HEK293 (cell line): Measurements from ENCODE around the gene LYPD4.

ENCODE experiments used
- CTCF ChIA-PET: fragments of 350-600 bp; formaldehyde crosslinking; extraction: SDS; loops from one replicate; lab custom pipeline; 2021; ENCODE audit warnings: antibody characterized with exemption; lab: Yijun Ruan, JAX
- POLR2A ChIA-PET: fragments of 300-600 bp; formaldehyde crosslinking; extraction: SDS; loops from one replicate; lab custom pipeline; 2020; ENCODE audit warnings: antibody characterized with exemption, inconsistent platforms; lab: Yijun Ruan, JAX
- H3K27ac ChIP-seq: fragments of 200-500 bp; sonication (Bioruptor generic); 2 replicates; pipeline ENCODE4 v1.5.1; 2014; ENCODE audit warnings: low read depth, low read length, control low read depth, inconsistent platforms; ENCODE audit errors: extremely low read depth
- H3K36me3 ChIP-seq, 2 experiments: fragments of 200-500 bp in 1 of 2; sonication (Bioruptor generic) in 1 of 2; 1 replicate in 1 of 2; 2 replicates in 1 of 2; pipeline ENCODE4 v1.5.1; 2014 to 2017; ENCODE audit warnings: inconsistent platforms in 2 of 2, low read length in 2 of 2; ENCODE audit not compliant: control insufficient read depth in 2 of 2, insufficient read depth in 1 of 2
- H3K4me1 ChIP-seq: fragments of 200-500 bp; sonication (Bioruptor generic); 2 replicates; pipeline ENCODE4 v1.5.1; 2014; ENCODE audit warnings: mild to moderate bottlenecking, low read length, inconsistent platforms; ENCODE audit not compliant: control insufficient read depth, insufficient read depth
- H3K4me3 ChIP-seq: 2 replicates; pipeline ENCODE4 v1.5.1; 2011; ENCODE audit warnings: low read depth, mild to moderate bottlenecking, control low read depth, low read length, moderate library complexity
- H3K9me3 ChIP-seq: fragments of 200-500 bp; sonication (Bioruptor generic); 2 replicates; pipeline ENCODE4 v1.5.1; 2014; ENCODE audit warnings: low read depth, low read length, inconsistent platforms; ENCODE audit not compliant: control insufficient read depth, insufficient read depth
- KLF10 ChIP-seq: fragments of 450-650 bp; IDR thresholded peaks from 2 replicates; pipeline ENCODE4 v1.5.1; 2018; ENCODE audit warnings: missing biosample characterization, mild to moderate bottlenecking, missing genetic modification characterization
- MEIS1 ChIP-seq: sonication (generic); formaldehyde crosslinking; IDR thresholded peaks from 2 replicates; pipeline ENCODE4 v1.8.1; 2022; ENCODE audit warnings: missing genetic modification reagents, mild to moderate bottlenecking, borderline replicate concordance
- TCF7L2 ChIP-seq: IDR thresholded peaks from 2 replicates; pipeline ENCODE4 v1.6.1; 2011; ENCODE audit warnings: low read depth, mild to moderate bottlenecking, inconsistent platforms, low read length, moderate library complexity, borderline replicate concordance
- WT1 ChIP-seq: fragments of 450-650 bp; formaldehyde crosslinking; IDR thresholded peaks from 2 replicates; pipeline ENCODE4 v1.5.1; 2016; ENCODE audit warnings: missing biosample characterization, missing genetic modification characterization
- ZBTB20 ChIP-seq: fragments of 450-650 bp; formaldehyde crosslinking; IDR thresholded peaks from 2 replicates; pipeline ENCODE4 v1.5.1; 2016; ENCODE audit warnings: missing biosample characterization, missing genetic modification characterization
- ZFP3 ChIP-seq: fragments of 450-650 bp; formaldehyde crosslinking; IDR thresholded peaks from 2 replicates; pipeline ENCODE4 v1.5.1; 2016; ENCODE audit warnings: low read depth, missing biosample characterization, missing genetic modification characterization
- ZNF169 ChIP-seq: fragments of 450-650 bp; formaldehyde crosslinking; IDR thresholded peaks from 2 replicates; pipeline ENCODE4 v1.5.1; 2016; ENCODE audit warnings: missing biosample characterization, missing genetic modification characterization
- ZNF302 ChIP-seq: fragments of 450-650 bp; formaldehyde crosslinking; IDR thresholded peaks from 2 replicates; pipeline ENCODE4 v1.5.1; 2016; ENCODE audit warnings: missing biosample characterization, missing genetic modification characterization, low read depth
- ZNF350 ChIP-seq: fragments of 450-650 bp; formaldehyde crosslinking; IDR thresholded peaks from 2 replicates; pipeline ENCODE4 v1.5.0; 2017; ENCODE audit warnings: missing biosample characterization, mild to moderate bottlenecking, missing genetic modification characterization
- ZNF621 ChIP-seq: fragments of 450-650 bp; formaldehyde crosslinking; IDR thresholded peaks from 2 replicates; pipeline ENCODE4 v1.5.1; 2017; ENCODE audit warnings: missing biosample characterization, missing genetic modification characterization
- ZNF677 ChIP-seq: fragments of 450-650 bp; IDR thresholded peaks from 2 replicates; pipeline ENCODE4 v1.5.0; 2018; ENCODE audit warnings: missing biosample characterization, mild to moderate bottlenecking, missing genetic modification characterization, moderate library complexity
- ZNF768 ChIP-seq: fragments of 450-650 bp; formaldehyde crosslinking; IDR thresholded peaks from 2 replicates; pipeline ENCODE4 v1.5.1; 2018; ENCODE audit warnings: missing biosample characterization, mild to moderate bottlenecking, missing genetic modification characterization
- TF ChIP-seq, protein P1 (sequence below): fragments of 450-650 bp; formaldehyde crosslinking; IDR thresholded peaks from 2 replicates; pipeline ENCODE4 v1.5.1; 2016; ENCODE audit warnings: missing biosample characterization, missing genetic modification characterization
- TF ChIP-seq, protein P2 (sequence below): fragments of 450-650 bp; formaldehyde crosslinking; IDR thresholded peaks from 2 replicates; pipeline ENCODE4 v1.5.1; 2016; ENCODE audit warnings: missing biosample characterization, missing genetic modification characterization
- TF ChIP-seq, protein P3 (sequence below): fragments of 450-650 bp; formaldehyde crosslinking; IDR thresholded peaks from 2 replicates; pipeline ENCODE4 v1.5.1; 2016; ENCODE audit warnings: missing biosample characterization, missing genetic modification characterization
- TF ChIP-seq, protein P4 (sequence below): fragments of 450-650 bp; IDR thresholded peaks from 2 replicates; pipeline ENCODE4 v1.5.1; 2018; ENCODE audit warnings: missing biosample characterization, missing genetic modification characterization
- TF ChIP-seq, protein P5 (sequence below): fragments of 450-650 bp; formaldehyde crosslinking; IDR thresholded peaks from 2 replicates; pipeline ENCODE4 v1.5.1; 2016; ENCODE audit warnings: missing biosample characterization, missing genetic modification characterization
- TF ChIP-seq, protein P6 (sequence below): fragments of 450-650 bp; formaldehyde crosslinking; IDR thresholded peaks from 2 replicates; pipeline ENCODE4 v1.5.1; 2016; ENCODE audit warnings: missing biosample characterization, missing genetic modification characterization
- TF ChIP-seq, protein P7 (sequence below): fragments of 450-650 bp; formaldehyde crosslinking; IDR thresholded peaks from 2 replicates; pipeline ENCODE4 v1.5.1; 2016; ENCODE audit warnings: missing biosample characterization, missing genetic modification characterization
- TF ChIP-seq, protein P8 (sequence below): fragments of 450-650 bp; formaldehyde crosslinking; IDR thresholded peaks from 2 replicates; pipeline ENCODE4 v1.5.1; 2016; ENCODE audit warnings: missing biosample characterization, missing genetic modification characterization

Gene LYPD4

DNA sequence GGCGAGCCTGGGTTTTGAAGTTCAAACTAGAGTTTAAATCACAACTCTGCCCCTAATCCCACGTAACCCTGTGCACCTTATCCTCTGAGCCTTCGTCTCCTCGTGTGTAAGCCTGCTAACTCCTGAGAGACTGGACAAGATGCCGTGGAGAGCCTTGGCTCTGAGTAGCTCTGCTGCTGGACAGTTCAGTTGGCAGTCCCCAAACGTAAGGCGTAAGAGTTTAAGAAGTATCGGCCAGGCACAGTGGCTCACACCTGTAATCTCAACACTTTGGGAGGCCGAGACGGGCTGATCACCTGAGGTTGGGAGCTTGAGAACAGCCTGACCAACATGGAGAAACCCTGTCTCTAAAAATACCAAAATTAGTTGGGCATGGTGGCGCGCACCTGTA, 27.9 kb upstream of the LYPD4 start:
- Histone ChIP-seq H3K27ac (peak overlapping the region; percentile 51), H3K4me3 (no peak overlapping the region), H3K4me1 (no peaks in the 10 kb centered on the region; the same call in 1 of the 2 replicates), H3K9me3 (no peaks in the 10 kb centered on the region), H3K36me3 (peaks cover 41 to 50% of the 10 kb centered on the region in 2 experiments)
- ChIA-PET CTCF (interaction anchor here (0.7 to 5.9 kb wide), 19 partner anchors 9 to 162 kb away, joined by 3 to 73 read pairs (median 5); partner anchors contain the start of genes RABAC1 and RPS19), POLR2A (interaction anchor here (1.2 to 7.2 kb wide), 12 partner anchors 9 to 163 kb away, joined by 3 to 118 read pairs (median 8); partner anchors contain the start of genes ARHGEF1, RABAC1 and RPS19)
- TF ChIP-seq, protein P1, sequence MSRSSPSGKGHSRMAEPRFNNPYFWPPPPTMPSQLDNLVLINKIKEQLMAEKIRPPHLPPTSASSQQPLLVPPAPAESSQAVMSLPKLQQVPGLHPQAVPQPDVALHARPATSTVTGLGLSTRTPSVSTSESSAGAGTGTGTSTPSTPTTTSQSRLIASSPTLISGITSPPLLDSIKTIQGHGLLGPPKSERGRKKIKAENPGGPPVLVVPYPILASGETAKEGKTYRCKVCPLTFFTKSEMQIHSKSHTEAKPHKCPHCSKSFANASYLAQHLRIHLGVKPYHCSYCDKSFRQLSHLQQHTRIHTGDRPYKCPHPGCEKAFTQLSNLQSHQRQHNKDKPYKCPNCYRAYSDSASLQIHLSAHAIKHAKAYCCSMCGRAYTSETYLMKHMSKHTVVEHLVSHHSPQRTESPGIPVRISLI (tag by site-specific recombination): no peak
- TF ChIP-seq ZNF621 (tag by site-specific recombination): no peak
- TF ChIP-seq, protein P2, sequence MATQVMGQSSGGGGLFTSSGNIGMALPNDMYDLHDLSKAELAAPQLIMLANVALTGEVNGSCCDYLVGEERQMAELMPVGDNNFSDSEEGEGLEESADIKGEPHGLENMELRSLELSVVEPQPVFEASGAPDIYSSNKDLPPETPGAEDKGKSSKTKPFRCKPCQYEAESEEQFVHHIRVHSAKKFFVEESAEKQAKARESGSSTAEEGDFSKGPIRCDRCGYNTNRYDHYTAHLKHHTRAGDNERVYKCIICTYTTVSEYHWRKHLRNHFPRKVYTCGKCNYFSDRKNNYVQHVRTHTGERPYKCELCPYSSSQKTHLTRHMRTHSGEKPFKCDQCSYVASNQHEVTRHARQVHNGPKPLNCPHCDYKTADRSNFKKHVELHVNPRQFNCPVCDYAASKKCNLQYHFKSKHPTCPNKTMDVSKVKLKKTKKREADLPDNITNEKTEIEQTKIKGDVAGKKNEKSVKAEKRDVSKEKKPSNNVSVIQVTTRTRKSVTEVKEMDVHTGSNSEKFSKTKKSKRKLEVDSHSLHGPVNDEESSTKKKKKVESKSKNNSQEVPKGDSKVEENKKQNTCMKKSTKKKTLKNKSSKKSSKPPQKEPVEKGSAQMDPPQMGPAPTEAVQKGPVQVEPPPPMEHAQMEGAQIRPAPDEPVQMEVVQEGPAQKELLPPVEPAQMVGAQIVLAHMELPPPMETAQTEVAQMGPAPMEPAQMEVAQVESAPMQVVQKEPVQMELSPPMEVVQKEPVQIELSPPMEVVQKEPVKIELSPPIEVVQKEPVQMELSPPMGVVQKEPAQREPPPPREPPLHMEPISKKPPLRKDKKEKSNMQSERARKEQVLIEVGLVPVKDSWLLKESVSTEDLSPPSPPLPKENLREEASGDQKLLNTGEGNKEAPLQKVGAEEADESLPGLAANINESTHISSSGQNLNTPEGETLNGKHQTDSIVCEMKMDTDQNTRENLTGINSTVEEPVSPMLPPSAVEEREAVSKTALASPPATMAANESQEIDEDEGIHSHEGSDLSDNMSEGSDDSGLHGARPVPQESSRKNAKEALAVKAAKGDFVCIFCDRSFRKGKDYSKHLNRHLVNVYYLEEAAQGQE (tag by site-specific recombination): peak; percentile 66
- no peak for TF ChIP-seq WT1
- TF ChIP-seq, protein P3, sequence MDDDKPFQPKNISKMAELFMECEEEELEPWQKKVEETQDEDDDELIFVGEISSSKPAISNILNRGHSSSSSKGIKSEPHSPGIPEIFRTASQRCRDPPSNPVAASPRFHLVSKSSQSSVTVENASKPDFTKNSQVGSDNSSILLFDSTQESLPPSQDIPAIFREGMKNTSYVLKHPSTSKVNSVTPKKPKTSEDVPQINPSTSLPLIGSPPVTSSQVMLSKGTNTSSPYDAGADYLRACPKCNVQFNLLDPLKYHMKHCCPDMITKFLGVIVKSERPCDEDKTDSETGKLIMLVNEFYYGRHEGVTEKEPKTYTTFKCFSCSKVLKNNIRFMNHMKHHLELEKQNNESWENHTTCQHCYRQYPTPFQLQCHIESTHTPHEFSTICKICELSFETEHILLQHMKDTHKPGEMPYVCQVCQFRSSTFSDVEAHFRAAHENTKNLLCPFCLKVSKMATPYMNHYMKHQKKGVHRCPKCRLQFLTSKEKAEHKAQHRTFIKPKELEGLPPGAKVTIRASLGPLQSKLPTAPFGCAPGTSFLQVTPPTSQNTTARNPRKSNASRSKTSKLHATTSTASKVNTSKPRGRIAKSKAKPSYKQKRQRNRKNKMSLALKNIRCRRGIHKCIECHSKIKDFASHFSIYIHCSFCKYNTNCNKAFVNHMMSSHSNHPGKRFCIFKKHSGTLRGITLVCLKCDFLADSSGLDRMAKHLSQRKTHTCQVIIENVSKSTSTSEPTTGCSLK (tag by site-specific recombination): no peak
- TF ChIP-seq ZNF768 (tag by site-specific recombination): peak; percentile 2; the same call in 1 of the 2 replicates
- TF ChIP-seq, protein P4, sequence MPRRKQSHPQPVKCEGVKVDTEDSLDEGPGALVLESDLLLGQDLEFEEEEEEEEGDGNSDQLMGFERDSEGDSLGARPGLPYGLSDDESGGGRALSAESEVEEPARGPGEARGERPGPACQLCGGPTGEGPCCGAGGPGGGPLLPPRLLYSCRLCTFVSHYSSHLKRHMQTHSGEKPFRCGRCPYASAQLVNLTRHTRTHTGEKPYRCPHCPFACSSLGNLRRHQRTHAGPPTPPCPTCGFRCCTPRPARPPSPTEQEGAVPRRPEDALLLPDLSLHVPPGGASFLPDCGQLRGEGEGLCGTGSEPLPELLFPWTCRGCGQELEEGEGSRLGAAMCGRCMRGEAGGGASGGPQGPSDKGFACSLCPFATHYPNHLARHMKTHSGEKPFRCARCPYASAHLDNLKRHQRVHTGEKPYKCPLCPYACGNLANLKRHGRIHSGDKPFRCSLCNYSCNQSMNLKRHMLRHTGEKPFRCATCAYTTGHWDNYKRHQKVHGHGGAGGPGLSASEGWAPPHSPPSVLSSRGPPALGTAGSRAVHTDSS: peak; percentile 53; the same call in 1 of the 2 replicates
- TF ChIP-seq KLF10 (tag by site-specific recombination): 0 out of 2 replicates have a peak, but pooled peaks have one; percentile 14
- TF ChIP-seq, protein P5, sequence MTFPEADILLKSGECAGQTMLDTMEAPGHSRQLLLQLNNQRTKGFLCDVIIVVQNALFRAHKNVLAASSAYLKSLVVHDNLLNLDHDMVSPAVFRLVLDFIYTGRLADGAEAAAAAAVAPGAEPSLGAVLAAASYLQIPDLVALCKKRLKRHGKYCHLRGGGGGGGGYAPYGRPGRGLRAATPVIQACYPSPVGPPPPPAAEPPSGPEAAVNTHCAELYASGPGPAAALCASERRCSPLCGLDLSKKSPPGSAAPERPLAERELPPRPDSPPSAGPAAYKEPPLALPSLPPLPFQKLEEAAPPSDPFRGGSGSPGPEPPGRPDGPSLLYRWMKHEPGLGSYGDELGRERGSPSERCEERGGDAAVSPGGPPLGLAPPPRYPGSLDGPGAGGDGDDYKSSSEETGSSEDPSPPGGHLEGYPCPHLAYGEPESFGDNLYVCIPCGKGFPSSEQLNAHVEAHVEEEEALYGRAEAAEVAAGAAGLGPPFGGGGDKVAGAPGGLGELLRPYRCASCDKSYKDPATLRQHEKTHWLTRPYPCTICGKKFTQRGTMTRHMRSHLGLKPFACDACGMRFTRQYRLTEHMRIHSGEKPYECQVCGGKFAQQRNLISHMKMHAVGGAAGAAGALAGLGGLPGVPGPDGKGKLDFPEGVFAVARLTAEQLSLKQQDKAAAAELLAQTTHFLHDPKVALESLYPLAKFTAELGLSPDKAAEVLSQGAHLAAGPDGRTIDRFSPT (tag by site-specific recombination): no peak
- TF ChIP-seq, protein P6, sequence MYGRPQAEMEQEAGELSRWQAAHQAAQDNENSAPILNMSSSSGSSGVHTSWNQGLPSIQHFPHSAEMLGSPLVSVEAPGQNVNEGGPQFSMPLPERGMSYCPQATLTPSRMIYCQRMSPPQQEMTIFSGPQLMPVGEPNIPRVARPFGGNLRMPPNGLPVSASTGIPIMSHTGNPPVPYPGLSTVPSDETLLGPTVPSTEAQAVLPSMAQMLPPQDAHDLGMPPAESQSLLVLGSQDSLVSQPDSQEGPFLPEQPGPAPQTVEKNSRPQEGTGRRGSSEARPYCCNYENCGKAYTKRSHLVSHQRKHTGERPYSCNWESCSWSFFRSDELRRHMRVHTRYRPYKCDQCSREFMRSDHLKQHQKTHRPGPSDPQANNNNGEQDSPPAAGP (tag by site-specific recombination): 0 out of 2 replicates have a peak, but pooled peaks have one; percentile 21
- TF ChIP-seq ZBTB20 (tag by site-specific recombination): no peak
- TF ChIP-seq MEIS1 (CRISPR knock-in tag): no peak
- TF ChIP-seq ZNF350 (tag by site-specific recombination): no peak
- TF ChIP-seq, protein P7, sequence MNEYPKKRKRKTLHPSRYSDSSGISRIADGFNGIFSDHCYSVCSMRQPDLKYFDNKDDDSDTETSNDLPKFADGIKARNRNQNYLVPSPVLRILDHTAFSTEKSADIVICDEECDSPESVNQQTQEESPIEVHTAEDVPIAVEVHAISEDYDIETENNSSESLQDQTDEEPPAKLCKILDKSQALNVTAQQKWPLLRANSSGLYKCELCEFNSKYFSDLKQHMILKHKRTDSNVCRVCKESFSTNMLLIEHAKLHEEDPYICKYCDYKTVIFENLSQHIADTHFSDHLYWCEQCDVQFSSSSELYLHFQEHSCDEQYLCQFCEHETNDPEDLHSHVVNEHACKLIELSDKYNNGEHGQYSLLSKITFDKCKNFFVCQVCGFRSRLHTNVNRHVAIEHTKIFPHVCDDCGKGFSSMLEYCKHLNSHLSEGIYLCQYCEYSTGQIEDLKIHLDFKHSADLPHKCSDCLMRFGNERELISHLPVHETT: 0 out of 2 replicates have a peak, but pooled peaks have one; percentile 48
- TF ChIP-seq TCF7L2: no peak
- TF ChIP-seq ZNF302: no peak
- no peak for TF ChIP-seq ZNF169 (tag by site-specific recombination)
- TF ChIP-seq ZFP3: peak; percentile 94
- TF ChIP-seq, protein P8, sequence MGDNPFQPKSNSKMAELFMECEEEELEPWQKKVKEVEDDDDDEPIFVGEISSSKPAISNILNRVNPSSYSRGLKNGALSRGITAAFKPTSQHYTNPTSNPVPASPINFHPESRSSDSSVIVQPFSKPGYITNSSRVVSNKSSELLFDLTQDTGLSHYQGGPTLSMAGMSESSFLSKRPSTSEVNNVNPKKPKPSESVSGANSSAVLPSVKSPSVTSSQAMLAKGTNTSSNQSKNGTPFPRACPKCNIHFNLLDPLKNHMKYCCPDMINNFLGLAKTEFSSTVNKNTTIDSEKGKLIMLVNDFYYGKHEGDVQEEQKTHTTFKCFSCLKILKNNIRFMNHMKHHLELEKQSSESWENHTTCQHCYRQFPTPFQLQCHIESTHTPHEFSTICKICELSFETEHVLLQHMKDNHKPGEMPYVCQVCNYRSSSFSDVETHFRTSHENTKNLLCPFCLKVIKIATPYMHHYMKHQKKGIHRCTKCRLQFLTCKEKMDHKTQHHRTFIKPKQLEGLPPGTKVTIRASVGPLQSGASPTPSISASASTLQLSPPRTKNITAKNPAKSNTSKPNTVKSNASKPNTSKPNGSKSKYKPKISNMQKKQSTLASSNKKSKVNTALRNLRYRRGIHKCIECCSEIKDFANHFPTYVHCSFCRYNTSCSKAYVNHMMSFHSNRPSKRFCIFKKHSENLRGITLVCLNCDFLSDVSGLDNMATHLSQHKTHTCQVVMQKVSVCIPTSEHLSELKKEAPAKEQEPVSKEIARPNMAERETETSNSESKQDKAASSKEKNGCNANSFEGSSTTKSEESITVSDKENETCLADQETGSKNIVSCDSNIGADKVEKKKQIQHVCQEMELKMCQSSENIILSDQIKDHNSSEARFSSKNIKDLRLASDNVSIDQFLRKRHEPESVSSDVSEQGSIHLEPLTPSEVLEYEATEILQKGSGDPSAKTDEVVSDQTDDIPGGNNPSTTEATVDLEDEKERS (tag by site-specific recombination): 0 out of 2 replicates have a peak, but pooled peaks have one; percentile 44
- TF ChIP-seq ZNF677 (tag by site-specific recombination): no peak
